ENCODE data around the gene WDR88. TPM values are rescaled to one million over a fixed set of nuclear protein-coding genes. Genes with fewer than 3 reads are reported as not detected.
A peak's percentile ranks its signal among the peaks of the same experiment; 100 is the strongest.

WDR88 gene
- total and polyA plus RNA-seq, 2 donors from 2014 or later, result not detected

DNA sequence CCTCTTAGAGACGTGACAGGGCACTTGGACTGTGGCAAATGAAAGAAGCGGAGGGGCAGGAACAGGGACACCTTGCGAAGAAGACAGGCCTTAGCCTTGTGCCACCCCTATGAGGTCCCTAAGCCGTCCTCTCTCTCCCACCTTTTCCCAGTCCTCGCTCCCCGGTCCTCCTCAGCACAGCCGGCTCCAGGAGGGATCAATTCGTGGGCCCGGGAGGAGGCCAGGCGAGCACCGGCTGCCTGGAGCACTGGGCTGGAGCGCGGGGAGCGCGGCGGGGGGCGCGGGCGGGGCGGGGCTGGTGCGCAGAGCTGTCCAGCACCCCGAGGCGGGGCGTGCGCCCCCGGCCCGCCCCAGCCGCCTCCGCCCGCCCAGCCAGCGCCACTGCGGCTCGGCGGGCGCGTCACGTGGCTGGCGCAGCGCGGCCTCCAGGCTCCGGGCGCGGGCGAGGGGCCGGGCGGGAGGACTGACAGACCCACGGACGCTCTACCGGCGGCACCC, 62.0 kb downstream of the WDR88 start, which contains the start of gene LRP3:
TSS of gene LRP3 (plus strand) at position 466 of the 498 bp plus-strand sequence. CDS start 456 bp downstream, outside the sequence.
- Histone ChIP-seq H3K9me3 (ENCODE audit: control insufficient read depth in 2 of 3, insufficient read depth in 1 of 3, low read length in 3 of 3) (no peaks in the 10 kb centered on the region), H3K4me1 (ENCODE audit: control insufficient read depth in 2 of 3, insufficient read depth in 2 of 3, low read depth in 1 of 3, low read length in 3 of 3) (peaks cover 0 to 3% (median 0%) of the 10 kb centered on the region in 3 donors), H3K27me3 (ENCODE audit: control insufficient read depth, insufficient read depth, low read length) (no peaks in the 10 kb centered on the region), H3K9ac (ENCODE audit: low read length in 3 of 3) (peak within 1 kb of the TSS in 1 of 3 donors; percentile 34), H3K36me3 (ENCODE audit: control insufficient read depth in 2 of 3, insufficient read depth in 3 of 3, low read length in 3 of 3) (no peaks in the 10 kb centered on the region), H3K4me3 (ENCODE audit: low read length in 3 of 3) (peak within 1 kb of the TSS; percentile 1 to 52 (median 9)), H3K27ac (ENCODE audit: low read depth in 2 of 2, low read length in 2 of 2) (no peak within 1 kb of the TSS)
- FAIRE-seq, result no peak
- peak; percentile 66 to 84 (median 70) for DNase-seq
- intact Hi-C loops (cut with DNase I), result no loop called here
- TF ChIP-seq, protein P1, sequence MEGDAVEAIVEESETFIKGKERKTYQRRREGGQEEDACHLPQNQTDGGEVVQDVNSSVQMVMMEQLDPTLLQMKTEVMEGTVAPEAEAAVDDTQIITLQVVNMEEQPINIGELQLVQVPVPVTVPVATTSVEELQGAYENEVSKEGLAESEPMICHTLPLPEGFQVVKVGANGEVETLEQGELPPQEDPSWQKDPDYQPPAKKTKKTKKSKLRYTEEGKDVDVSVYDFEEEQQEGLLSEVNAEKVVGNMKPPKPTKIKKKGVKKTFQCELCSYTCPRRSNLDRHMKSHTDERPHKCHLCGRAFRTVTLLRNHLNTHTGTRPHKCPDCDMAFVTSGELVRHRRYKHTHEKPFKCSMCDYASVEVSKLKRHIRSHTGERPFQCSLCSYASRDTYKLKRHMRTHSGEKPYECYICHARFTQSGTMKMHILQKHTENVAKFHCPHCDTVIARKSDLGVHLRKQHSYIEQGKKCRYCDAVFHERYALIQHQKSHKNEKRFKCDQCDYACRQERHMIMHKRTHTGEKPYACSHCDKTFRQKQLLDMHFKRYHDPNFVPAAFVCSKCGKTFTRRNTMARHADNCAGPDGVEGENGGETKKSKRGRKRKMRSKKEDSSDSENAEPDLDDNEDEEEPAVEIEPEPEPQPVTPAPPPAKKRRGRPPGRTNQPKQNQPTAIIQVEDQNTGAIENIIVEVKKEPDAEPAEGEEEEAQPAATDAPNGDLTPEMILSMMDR (IDR thresholded peaks at IDR 0.05; ENCODE audit: borderline replicate concordance, extremely low read depth, insufficient read depth), result no peak

DNA sequence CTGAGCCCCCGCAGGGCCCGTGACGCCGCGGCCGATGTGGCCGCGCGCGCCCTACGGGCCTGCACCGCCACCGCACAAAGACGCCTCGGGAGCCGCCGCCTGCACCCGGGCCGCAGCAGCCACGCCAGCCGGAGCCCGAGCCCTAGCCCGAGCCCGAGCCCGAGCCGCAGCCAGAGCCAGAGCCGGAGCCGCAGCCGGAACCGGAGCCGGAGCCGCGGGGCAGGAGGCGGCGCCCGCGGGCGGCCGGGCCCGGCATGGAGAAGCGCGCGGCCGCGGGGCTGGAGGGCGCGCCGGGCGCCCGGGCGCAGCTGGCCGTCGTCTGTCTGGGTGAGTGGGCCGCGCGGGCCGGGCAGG, 62.6 kb downstream of the WDR88 start:
- peak in 2 of 5 donors; percentile 31 to 62 for DNase-seq
- Histone ChIP-seq H3K9ac (ENCODE audit: low read length in 3 of 3) (no peak overlapping the region), H3K36me3 (ENCODE audit: control insufficient read depth in 2 of 3, insufficient read depth in 3 of 3, low read length in 3 of 3) (no peaks in the 10 kb centered on the region), H3K4me1 (ENCODE audit: control insufficient read depth in 2 of 3, insufficient read depth in 2 of 3, low read depth in 1 of 3, low read length in 3 of 3) (peaks cover 0 to 3% (median 0%) of the 10 kb centered on the region in 3 donors), H3K27me3 (ENCODE audit: control insufficient read depth, insufficient read depth, low read length) (no peaks in the 10 kb centered on the region), H3K4me3 (ENCODE audit: low read length in 3 of 3) (peak overlapping the region in 1 of 3 donors; percentile 52), H3K27ac (ENCODE audit: low read depth in 2 of 2, low read length in 2 of 2) (no peak overlapping the region), H3K9me3 (ENCODE audit: control insufficient read depth in 2 of 3, insufficient read depth in 1 of 3, low read length in 3 of 3) (no peaks in the 10 kb centered on the region)
- no peak for FAIRE-seq
- TF ChIP-seq, protein P1 (IDR thresholded peaks at IDR 0.05; ENCODE audit: borderline replicate concordance, extremely low read depth, insufficient read depth), result no peak
- intact Hi-C loops (cut with DNase I), result no loop called here

DNA sequence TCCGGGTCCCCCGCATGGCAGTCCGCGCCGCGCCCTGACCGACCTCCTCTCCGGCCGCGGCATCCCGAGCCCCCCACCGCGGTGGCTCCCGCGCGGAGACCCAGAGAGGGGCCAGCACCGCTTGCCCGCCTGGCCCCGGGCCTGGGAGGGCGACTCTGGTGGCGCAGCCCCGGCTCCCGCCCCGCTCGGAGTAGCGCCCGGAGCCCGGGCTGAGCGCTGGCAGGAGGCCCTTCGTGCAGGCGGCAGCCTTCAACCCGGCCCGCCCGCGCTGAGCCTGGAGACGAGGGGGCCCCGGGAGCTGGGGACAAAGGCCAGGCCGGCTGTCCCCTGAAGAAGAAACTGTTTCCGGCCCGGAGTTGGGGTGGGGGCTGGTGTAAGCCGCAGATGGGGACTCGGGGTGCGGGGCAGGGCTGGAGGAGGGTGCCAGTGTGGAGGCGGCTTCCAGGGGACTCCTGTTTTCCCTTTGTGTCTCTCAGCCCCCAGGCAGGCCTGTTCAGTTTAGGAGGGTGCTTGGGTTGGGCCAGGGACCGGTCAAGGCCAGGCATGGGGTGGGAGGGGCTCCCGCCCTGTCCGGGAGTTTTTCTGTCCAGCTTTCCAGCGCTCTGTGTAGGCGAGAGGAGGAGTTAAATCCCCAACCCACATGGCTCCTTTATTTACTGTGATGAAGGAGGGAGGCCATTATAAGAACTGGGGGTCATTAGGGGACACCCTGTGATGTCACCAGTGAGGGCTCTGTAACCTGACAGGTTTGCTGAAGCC, 63.2 kb downstream of the WDR88 start:
- no peak for FAIRE-seq
- peak; percentile 23 to 79 (median 58) for DNase-seq

More for the DNA sequence above, 63.2 kb downstream of the WDR88 start:
- H3K9me3 ChIP-seq (ENCODE audit: control insufficient read depth in 2 of 3, insufficient read depth in 1 of 3, low read length in 3 of 3), result no peaks in the 10 kb centered on the region
- peaks cover 0 to 3% (median 0%) of the 10 kb centered on the region in 3 donors for H3K4me1 ChIP-seq (ENCODE audit: control insufficient read depth in 2 of 3, insufficient read depth in 2 of 3, low read depth in 1 of 3, low read length in 3 of 3)
- intact Hi-C loops (cut with DNase I), result no loop called here
- no peaks in the 10 kb centered on the region for H3K36me3 ChIP-seq (ENCODE audit: control insufficient read depth in 2 of 3, insufficient read depth in 3 of 3, low read length in 3 of 3)
- H3K9ac ChIP-seq (ENCODE audit: low read length in 3 of 3), result peak overlapping the region in 1 of 3 donors; percentile 34
- no peaks in the 10 kb centered on the region for H3K27me3 ChIP-seq (ENCODE audit: control insufficient read depth, insufficient read depth, low read length)
- H3K27ac ChIP-seq (ENCODE audit: low read depth in 2 of 2, low read length in 2 of 2), result no peak overlapping the region
- peak overlapping the region; percentile 1 to 52 (median 9) for H3K4me3 ChIP-seq (ENCODE audit: low read length in 3 of 3)
- TF ChIP-seq, protein P1 (IDR thresholded peaks at IDR 0.05; ENCODE audit: borderline replicate concordance, extremely low read depth, insufficient read depth), result no peak

Data from kidney (tissue), 14 donors.